ENCODE measurements around the gene KRT28. TPM values are rescaled to one million over a fixed set of nuclear protein-coding genes. Genes with fewer than 3 reads are reported as not detected.

KRT28 gene
- total and polyA plus RNA-seq, 2 donors (not counting 1 experiment from before 2014, with no cell fraction given), result not detected

DNA sequence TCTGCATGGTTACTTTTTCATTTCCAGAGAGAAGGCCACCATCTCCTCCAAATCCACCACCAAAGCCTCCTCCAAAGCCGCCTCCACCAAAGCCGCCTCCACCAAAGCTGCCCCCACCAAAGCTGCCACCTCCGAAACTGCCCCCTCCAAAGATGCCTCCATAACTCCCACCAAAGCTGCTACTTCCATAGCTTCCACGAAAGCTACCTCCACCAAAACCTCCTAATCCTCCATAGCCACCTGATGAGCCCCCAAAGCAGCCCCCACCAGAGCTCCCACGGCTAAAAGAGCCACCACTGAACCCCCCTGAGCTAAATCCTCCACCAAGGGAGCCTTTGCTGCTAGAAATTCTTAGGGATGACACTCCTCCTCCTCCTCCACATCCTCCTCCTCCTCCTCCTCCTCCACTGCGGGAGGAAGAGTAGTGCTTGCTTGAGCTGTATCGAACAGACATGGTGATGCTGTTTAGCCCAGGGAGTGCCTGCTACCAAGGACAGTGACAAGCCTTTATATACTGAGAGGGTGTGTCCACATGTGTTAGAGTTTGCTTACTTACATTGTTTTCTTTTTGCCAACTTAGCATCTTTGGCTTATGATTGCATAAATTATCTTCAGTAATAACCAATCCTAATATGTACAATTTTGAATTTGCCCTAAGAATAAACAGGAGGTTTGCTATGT lies 22.5 kb upstream of the KRT28 start, which contains the start of gene KRT10:
TSS of gene KRT10 (minus strand) at position 483 of the 681 bp plus-strand sequence. CDS start at position 454, 29 bp downstream.
- Histone ChIP-seq H4K20me1 (ENCODE audit: control insufficient read depth, extremely low read depth, insufficient read depth, low read length) (no peaks in the 10 kb centered on the region), H3K27me3 (ENCODE audit: control insufficient read depth, insufficient read depth, low read length) (no peaks in the 10 kb centered on the region), H3K27ac (ENCODE audit: insufficient read depth, low read length) (no peak within 1 kb of the TSS), H3K79me2 (ENCODE audit: control insufficient read depth, insufficient read depth, low read length) (peaks cover 3% of the 10 kb centered on the region), H3K9me3 (ENCODE audit: control insufficient read depth, insufficient read depth, low read depth, low read length) (no peaks in the 10 kb centered on the region), H2AFZ (ENCODE audit: low read length) (no peak within 1 kb of the TSS), H3K9ac (ENCODE audit: insufficient read depth, low read length) (no peak within 1 kb of the TSS), H3K4me2 (ENCODE audit: extremely low read depth, insufficient read depth, low read length) (no peak within 1 kb of the TSS), H3K4me1 (ENCODE audit: control insufficient read depth, extremely low read depth, insufficient read depth, low read length) (no peaks in the 10 kb centered on the region), H3K4me3 (replicated peaks in 1 of 4; ENCODE audit: control extremely low read depth in 1 of 4, insufficient read depth in 1 of 4, low read depth in 3 of 4, low read length in 4 of 4) (no peak within 1 kb of the TSS), H3K36me3 (ENCODE audit: control insufficient read depth, insufficient read depth, low read length) (no peaks in the 10 kb centered on the region)
- no peak for TF ChIP-seq EZH2 (IDR thresholded peaks at IDR 0.05; ENCODE audit: low read length, missing control alignments)
- TF ChIP-seq, protein P1, sequence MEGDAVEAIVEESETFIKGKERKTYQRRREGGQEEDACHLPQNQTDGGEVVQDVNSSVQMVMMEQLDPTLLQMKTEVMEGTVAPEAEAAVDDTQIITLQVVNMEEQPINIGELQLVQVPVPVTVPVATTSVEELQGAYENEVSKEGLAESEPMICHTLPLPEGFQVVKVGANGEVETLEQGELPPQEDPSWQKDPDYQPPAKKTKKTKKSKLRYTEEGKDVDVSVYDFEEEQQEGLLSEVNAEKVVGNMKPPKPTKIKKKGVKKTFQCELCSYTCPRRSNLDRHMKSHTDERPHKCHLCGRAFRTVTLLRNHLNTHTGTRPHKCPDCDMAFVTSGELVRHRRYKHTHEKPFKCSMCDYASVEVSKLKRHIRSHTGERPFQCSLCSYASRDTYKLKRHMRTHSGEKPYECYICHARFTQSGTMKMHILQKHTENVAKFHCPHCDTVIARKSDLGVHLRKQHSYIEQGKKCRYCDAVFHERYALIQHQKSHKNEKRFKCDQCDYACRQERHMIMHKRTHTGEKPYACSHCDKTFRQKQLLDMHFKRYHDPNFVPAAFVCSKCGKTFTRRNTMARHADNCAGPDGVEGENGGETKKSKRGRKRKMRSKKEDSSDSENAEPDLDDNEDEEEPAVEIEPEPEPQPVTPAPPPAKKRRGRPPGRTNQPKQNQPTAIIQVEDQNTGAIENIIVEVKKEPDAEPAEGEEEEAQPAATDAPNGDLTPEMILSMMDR (conservative IDR thresholded peaks at IDR 0.05 in 1 of 2, IDR thresholded peaks at IDR 0.05 in 1 of 2; ENCODE audit: low read depth in 1 of 2, low read length in 2 of 2), result no peak
- no peak for DNase-seq (ENCODE audit: low read depth in 2 of 2)

DNA sequence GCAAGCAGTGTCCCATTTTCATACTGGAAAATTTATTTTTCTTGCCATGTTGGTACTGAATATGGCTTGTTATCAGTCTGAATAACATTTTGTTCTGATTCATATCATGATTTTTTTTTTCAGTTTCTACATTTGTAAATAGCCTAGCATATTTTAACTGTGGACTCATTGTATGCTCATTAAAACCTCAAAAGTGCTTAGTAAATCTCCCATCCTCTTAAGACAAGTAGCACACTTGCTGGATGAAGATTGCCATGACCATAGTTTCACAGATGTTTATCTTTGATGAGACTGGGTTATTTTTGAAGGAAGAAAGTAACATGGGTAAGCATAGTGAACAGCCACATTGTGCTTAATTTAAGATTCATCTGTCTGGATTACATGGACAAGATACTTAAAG lies 21.8 kb upstream of the KRT28 start:
- H3K4me2 ChIP-seq (ENCODE audit: extremely low read depth, insufficient read depth, low read length), result no peak overlapping the region
- no peak overlapping the region for H3K27ac ChIP-seq (ENCODE audit: insufficient read depth, low read length)
- H3K4me1 ChIP-seq (ENCODE audit: control insufficient read depth, extremely low read depth, insufficient read depth, low read length), result no peaks in the 10 kb centered on the region
- peaks cover 3% of the 10 kb centered on the region for H3K79me2 ChIP-seq (ENCODE audit: control insufficient read depth, insufficient read depth, low read length)
- H3K36me3 ChIP-seq (ENCODE audit: control insufficient read depth, insufficient read depth, low read length), result no peaks in the 10 kb centered on the region
- H2AFZ ChIP-seq (ENCODE audit: low read length), result no peak overlapping the region
- no peak for TF ChIP-seq EZH2 (IDR thresholded peaks at IDR 0.05; ENCODE audit: low read length, missing control alignments)
- TF ChIP-seq, protein P1 (conservative IDR thresholded peaks at IDR 0.05 in 1 of 2, IDR thresholded peaks at IDR 0.05 in 1 of 2; ENCODE audit: low read depth in 1 of 2, low read length in 2 of 2), result no peak
- H4K20me1 ChIP-seq (ENCODE audit: control insufficient read depth, extremely low read depth, insufficient read depth, low read length), result no peaks in the 10 kb centered on the region
- H3K4me3 ChIP-seq (replicated peaks in 1 of 4; ENCODE audit: control extremely low read depth in 1 of 4, insufficient read depth in 1 of 4, low read depth in 3 of 4, low read length in 4 of 4), result no peak overlapping the region
- H3K9me3 ChIP-seq (ENCODE audit: control insufficient read depth, insufficient read depth, low read depth, low read length), result no peaks in the 10 kb centered on the region
- H3K27me3 ChIP-seq (ENCODE audit: control insufficient read depth, insufficient read depth, low read length), result no peaks in the 10 kb centered on the region
- peak in 1 of 2 donors; percentile 22 for DNase-seq (ENCODE audit: low read depth in 2 of 2)
- H3K9ac ChIP-seq (ENCODE audit: insufficient read depth, low read length), result no peak overlapping the region

DNA sequence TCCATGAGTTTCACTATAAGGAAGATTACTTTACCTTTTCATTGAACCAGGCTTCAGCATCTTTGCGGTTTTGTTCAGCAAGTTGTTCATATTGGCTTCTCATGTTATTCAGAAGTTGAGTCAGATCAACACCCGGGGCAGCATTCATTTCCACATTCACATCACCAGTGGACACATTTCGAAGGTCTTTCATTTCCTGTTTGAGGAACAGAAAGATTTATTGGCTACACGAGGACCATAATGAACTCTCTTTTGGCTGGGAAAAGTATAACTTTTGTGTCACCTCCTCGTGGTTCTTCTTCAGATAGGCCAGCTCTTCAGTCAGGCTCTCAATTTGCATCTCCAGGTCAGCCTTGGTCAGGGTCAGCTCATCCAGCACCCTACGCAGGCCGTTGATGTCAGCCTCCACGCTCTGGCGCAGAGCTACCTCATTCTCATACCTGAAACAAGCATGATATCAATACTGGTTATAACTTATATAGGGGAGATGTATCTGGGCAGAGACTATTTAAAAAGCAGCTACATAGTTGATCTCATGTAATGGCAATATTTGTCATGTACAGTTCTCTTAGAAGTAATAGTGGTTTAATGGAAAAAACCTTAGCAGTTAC lies 20.6 kb upstream of the KRT28 start:
- no peaks in the 10 kb centered on the region for H3K36me3 ChIP-seq (ENCODE audit: control insufficient read depth, insufficient read depth, low read length)
- no peaks in the 10 kb centered on the region for H4K20me1 ChIP-seq (ENCODE audit: control insufficient read depth, extremely low read depth, insufficient read depth, low read length)
- H3K27me3 ChIP-seq (ENCODE audit: control insufficient read depth, insufficient read depth, low read length), result no peaks in the 10 kb centered on the region
- H3K9me3 ChIP-seq (ENCODE audit: control insufficient read depth, insufficient read depth, low read depth, low read length), result no peaks in the 10 kb centered on the region
- H3K79me2 ChIP-seq (ENCODE audit: control insufficient read depth, insufficient read depth, low read length), result peaks cover 3% of the 10 kb centered on the region
- no peak overlapping the region for H3K4me2 ChIP-seq (ENCODE audit: extremely low read depth, insufficient read depth, low read length)
- no peak overlapping the region for H2AFZ ChIP-seq (ENCODE audit: low read length)
- H3K27ac ChIP-seq (ENCODE audit: insufficient read depth, low read length), result no peak overlapping the region
- DNase-seq (ENCODE audit: low read depth in 2 of 2), result no peak
- TF ChIP-seq, protein P1 (conservative IDR thresholded peaks at IDR 0.05 in 1 of 2, IDR thresholded peaks at IDR 0.05 in 1 of 2; ENCODE audit: low read depth in 1 of 2, low read length in 2 of 2), result no peak
- TF ChIP-seq EZH2 (IDR thresholded peaks at IDR 0.05; ENCODE audit: low read length, missing control alignments), result no peak
- H3K9ac ChIP-seq (ENCODE audit: insufficient read depth, low read length), result no peak overlapping the region
- peak overlapping the region in 1 of 4 experiments; percentile 99 for H3K4me3 ChIP-seq (replicated peaks in 1 of 4; ENCODE audit: control extremely low read depth in 1 of 4, insufficient read depth in 1 of 4, low read depth in 3 of 4, low read length in 4 of 4)
- H3K4me1 ChIP-seq (ENCODE audit: control insufficient read depth, extremely low read depth, insufficient read depth, low read length), result no peaks in the 10 kb centered on the region

Data from fibroblast of lung (primary cell).